Liver (tissue), 9 donors: ENCODE data around the gene HNRNPM. TPM values are rescaled to one million over a fixed set of nuclear protein-coding genes. Genes with fewer than 3 reads are reported as not detected.

Experiments
- DNase-seq: peaks from one replicate; pipeline ENCODE4 v3.0.0-alpha.2; 2017; ENCODE audit warnings: low spot score
- H3K27ac ChIP-seq, 2 donors: one replicate each; pipeline ENCODE4 v1.7.0; 2013; ENCODE audit warnings: inconsistent platforms in 2 of 2, low read length in 2 of 2, control low read depth in 1 of 2, low read depth in 1 of 2, mild to moderate bottlenecking in 1 of 2
- H3K27me3 ChIP-seq, 4 donors: one replicate each; pipeline versions ENCODE4 v1.6.1 to v1.7.0; 2013; ENCODE audit warnings: low read length in 3 of 4, inconsistent platforms in 1 of 4, mild to moderate bottlenecking in 1 of 4, moderate library complexity in 1 of 4; ENCODE audit not compliant: control insufficient read depth in 4 of 4, insufficient read depth in 4 of 4
- H3K36me3 ChIP-seq, 4 donors: one replicate each; pipeline versions ENCODE4 v1.6.1 to v1.7.0; 2013; ENCODE audit warnings: low read length in 3 of 4, mild to moderate bottlenecking in 3 of 4, low read depth in 1 of 4, moderate library complexity in 1 of 4; ENCODE audit not compliant: control insufficient read depth in 4 of 4, insufficient read depth in 3 of 4
- H3K4me1 ChIP-seq, 4 donors: one replicate each; pipeline versions ENCODE4 v1.6.1 to v1.7.0; 2013; ENCODE audit warnings: low read length in 3 of 4, mild to moderate bottlenecking in 3 of 4, moderate library complexity in 1 of 4; ENCODE audit not compliant: control insufficient read depth in 4 of 4, insufficient read depth in 4 of 4
- H3K4me3 ChIP-seq, 3 donors: one replicate each; pipeline versions ENCODE4 v1.6.1 to v1.7.0; 2013; ENCODE audit warnings: low read length in 3 of 3, control low read depth in 1 of 3, low read depth in 1 of 3, mild to moderate bottlenecking in 1 of 3
- H3K9ac ChIP-seq, 2 donors: one replicate each; pipeline ENCODE4 v1.7.0; 2013; ENCODE audit warnings: low read length in 2 of 2, mild to moderate bottlenecking in 2 of 2, moderate library complexity in 2 of 2, control low read depth in 1 of 2, low read depth in 1 of 2
- H3K9me3 ChIP-seq, 4 donors: one replicate each; pipeline versions ENCODE4 v1.6.1 to v1.7.0; 2013; ENCODE audit warnings: low read length in 3 of 4; ENCODE audit not compliant: control insufficient read depth in 4 of 4
- ATF3 ChIP-seq: IDR thresholded peaks from 2 replicates; pipeline ENCODE4 v1.6.1; 2016; ENCODE audit warnings: antibody characterized with exemption
- CTCF ChIP-seq: fragments of 150-350 bp; IDR thresholded peaks from 2 replicates; pipeline ENCODE4 v1.5.1; 2017; ENCODE audit warnings: improper control_type of control experiment, low read depth, low read length; ENCODE audit not compliant: missing input control
- EGR1 ChIP-seq, 2 donors: IDR thresholded peaks; 2 replicates each; pipeline ENCODE4 v1.6.1; 2016 to 2018; ENCODE audit warnings: antibody characterized with exemption in 2 of 2, low read depth in 2 of 2
- FOXA1 ChIP-seq: IDR thresholded peaks from 2 replicates; pipeline ENCODE4 v1.6.1; 2016; ENCODE audit warnings: antibody characterized with exemption
- FOXA2 ChIP-seq: IDR thresholded peaks from 2 replicates; pipeline ENCODE4 v1.6.1; 2016; ENCODE audit warnings: antibody characterized with exemption
- GABPA ChIP-seq, 2 donors: IDR thresholded peaks in 1 of 2; conservative IDR thresholded peaks in 1 of 2; 2 replicates each; pipeline ENCODE4 v1.6.1; 2016; ENCODE audit warnings: antibody characterized with exemption in 2 of 2, mild to moderate bottlenecking in 1 of 2, moderate library complexity in 1 of 2
- HNF4A ChIP-seq, 2 donors: conservative IDR thresholded peaks; 2 replicates each; pipeline ENCODE4 v1.6.1; 2016; ENCODE audit warnings: antibody characterized with exemption in 2 of 2, mild to moderate bottlenecking in 2 of 2
- HNF4G ChIP-seq: IDR thresholded peaks from 2 replicates; pipeline ENCODE4 v1.6.1; 2016; ENCODE audit warnings: antibody characterized with exemption
- MAX ChIP-seq: IDR thresholded peaks from 2 replicates; pipeline ENCODE4 v1.6.1; 2016; ENCODE audit warnings: antibody characterized with exemption
- RAD21 ChIP-seq, 2 donors: IDR thresholded peaks; 2 replicates each; pipeline ENCODE4 v1.6.1; 2016; ENCODE audit warnings: antibody characterized with exemption in 2 of 2, mild to moderate bottlenecking in 2 of 2
- RXRA ChIP-seq, 2 donors: IDR thresholded peaks; 2 replicates each; pipeline ENCODE4 v1.6.1; 2017 to 2018; ENCODE audit warnings: antibody characterized with exemption in 2 of 2, mild to moderate bottlenecking in 1 of 2
- SP1 ChIP-seq: IDR thresholded peaks from 2 replicates; pipeline ENCODE4 v1.6.1; 2018; ENCODE audit warnings: antibody characterized with exemption, mild to moderate bottlenecking
- TAF1 ChIP-seq: conservative IDR thresholded peaks from 2 replicates; pipeline ENCODE4 v1.6.1; 2016; ENCODE audit warnings: antibody characterized with exemption, mild to moderate bottlenecking
- YY1 ChIP-seq: IDR thresholded peaks from 2 replicates; pipeline ENCODE4 v1.6.1; 2016; ENCODE audit warnings: antibody characterized with exemption, mild to moderate bottlenecking
- ZBTB33 ChIP-seq: IDR thresholded peaks from 2 replicates; pipeline ENCODE4 v1.6.1; 2016; ENCODE audit warnings: antibody characterized with exemption
- WGBS: extraction: QIAGEN DNeasy Blood & Tissue Kit; methylation state at CpG from one replicate; pipeline ENCODE4 v1.1.7; 2013; 5-methylcytosine and 5-hydroxymethylcytosine counted together
- polyA plus RNA-seq, 2 donors: library from polyadenylated mRNA; stranded (reverse) in 1 of 2; unstranded in 1 of 2; fragments of 200-250 nt in 1 of 2; fragments of >200 nt in 1 of 2; fragmentation: Nextera tagmentation in 1 of 2; extraction: Ambion mirVana in 1 of 2; gene quantifications; one replicate each; pipeline versions ENCODE4 v1.2.1 to v1.2.3, GENCODE V29; 2013 to 2015
- total RNA-seq, 2 donors: library from RNA; depleted of rRNA; stranded (reverse); fragments of >200 nt; gene quantifications; one replicate each; pipeline ENCODE4 v1.2.3, GENCODE V29; 2014
- donor health status: healthy.
- donor health status: healthy.
- donor health status: healthy.
- donor health status: healthy.
- donor health status: healthy.

HNRNPM gene
- total and polyA plus RNA-seq, 4 donors = 39.4 to 86.9 (median 70.7) TPM

DNA sequence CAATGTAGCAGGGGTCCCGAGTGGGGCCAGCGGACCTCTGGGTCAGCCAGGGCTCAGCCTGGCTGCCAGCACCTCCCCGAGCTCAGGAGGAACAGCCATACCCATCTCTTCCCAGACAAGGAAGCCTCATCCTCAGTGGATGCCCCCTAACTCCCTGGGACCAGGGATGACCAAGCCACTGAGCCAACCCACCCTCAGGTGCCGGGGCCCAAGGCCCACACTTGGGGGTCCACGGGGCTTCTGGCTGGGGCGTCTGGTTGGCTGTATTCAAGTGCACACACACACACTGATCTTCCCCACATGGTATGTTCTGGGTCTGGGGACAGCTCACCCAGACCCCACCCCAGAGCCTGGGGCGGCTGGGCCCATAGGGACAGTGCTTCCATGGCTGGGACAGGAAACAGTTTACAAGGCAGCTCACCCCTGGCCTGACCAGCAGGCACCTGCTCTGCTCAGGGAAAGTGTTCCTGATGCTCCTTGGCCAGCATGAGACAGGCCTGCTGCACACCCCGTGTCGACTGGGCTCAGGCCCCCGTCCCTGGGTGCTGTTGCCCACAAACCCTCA lies 46.9 kb upstream of the HNRNPM start (continued):
- TF ChIP-seq SP1 = no peak
- no peak for TF ChIP-seq MAX

DNA sequence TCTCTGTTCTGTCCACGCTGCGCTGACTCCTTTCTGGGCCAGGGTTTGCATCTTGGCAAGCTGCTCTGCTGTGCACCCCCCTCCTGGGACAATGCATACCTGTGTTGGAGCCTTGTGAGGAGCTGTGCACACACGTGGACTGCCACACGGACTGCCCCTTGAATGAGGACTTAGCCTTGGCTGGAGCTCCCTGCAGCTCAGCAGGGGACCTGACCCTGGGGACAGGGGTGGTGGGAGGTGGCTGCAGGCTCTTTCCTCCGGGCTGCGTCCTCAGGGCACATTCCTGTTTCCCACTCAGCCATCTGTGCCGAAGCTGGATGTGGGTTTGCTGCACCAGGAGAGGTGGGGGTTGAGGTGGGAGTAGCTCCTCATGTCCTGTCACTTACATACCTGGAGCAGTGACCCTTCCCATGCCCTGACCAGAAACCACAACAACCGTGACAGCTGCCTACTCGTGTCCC lies 46.4 kb upstream of the HNRNPM start:
- peaks cover 9 to 23% (median 15%) of the 10 kb centered on the region in 4 donors for H3K36me3 ChIP-seq
- H3K4me1 ChIP-seq = peaks cover 8 to 35% (median 25%) of the 10 kb centered on the region in 4 donors
- no peak overlapping the region for H3K27ac ChIP-seq
- DNase-seq = no peak
- no peak overlapping the region for H3K9ac ChIP-seq
- H3K27me3 ChIP-seq = no peaks in the 10 kb centered on the region
- H3K4me3 ChIP-seq = no peak overlapping the region
- H3K9me3 ChIP-seq = no peaks in the 10 kb centered on the region
- TF ChIP-seq GABPA (IDR thresholded peaks at IDR 0.05 in 1 of 2, conservative IDR thresholded peaks at IDR 0.05 in 1 of 2) (no peak), FOXA1 (no peak), ZBTB33 (no peak), RAD21 (IDR thresholded peaks at IDR 0.05) (no peak), TAF1 (no peak), YY1 (no peak), EGR1 (IDR thresholded peaks at IDR 0.05; ENCODE audit: low read depth in 2 of 2) (no peak)
- WGBS = 68% methylated on average over 9 of the region's 9 CpGs

- WGBS = 95% methylated on average over 34 of the region's 34 CpGs
- no peak for DNase-seq
- TF ChIP-seq SP1 (no peak), GABPA (IDR thresholded peaks at IDR 0.05 in 1 of 2, conservative IDR thresholded peaks at IDR 0.05 in 1 of 2) (no peak), RXRA (IDR thresholded peaks at IDR 0.05) (no peak), CTCF (no peak), EGR1 (IDR thresholded peaks at IDR 0.05; ENCODE audit: low read depth in 2 of 2) (no peak), TAF1 (no peak), RAD21 (IDR thresholded peaks at IDR 0.05) (no peak), FOXA1 (no peak), HNF4A (conservative IDR thresholded peaks at IDR 0.05) (no peak), MAX (no peak), ATF3 (no peak), HNF4G (no peak), ZBTB33 (no peak), FOXA2 (no peak)
- no peaks in the 10 kb centered on the region for H3K9me3 ChIP-seq
- H3K9ac ChIP-seq = no peak overlapping the region
- H3K4me1 ChIP-seq = peaks cover 0 to 23% (median 12%) of the 10 kb centered on the region in 4 donors
- H3K36me3 ChIP-seq = peaks cover 9 to 35% (median 19%) of the 10 kb centered on the region in 4 donors
- H3K27me3 ChIP-seq = no peaks in the 10 kb centered on the region
- no peak overlapping the region for H3K4me3 ChIP-seq
- H3K27ac ChIP-seq = no peak overlapping the region
These were observed 45.0 kb upstream of the HNRNPM start for GRCh38 chr19:8399681-8400188.
